Measurements from ENCODE around the gene ZNF511.

DNA sequence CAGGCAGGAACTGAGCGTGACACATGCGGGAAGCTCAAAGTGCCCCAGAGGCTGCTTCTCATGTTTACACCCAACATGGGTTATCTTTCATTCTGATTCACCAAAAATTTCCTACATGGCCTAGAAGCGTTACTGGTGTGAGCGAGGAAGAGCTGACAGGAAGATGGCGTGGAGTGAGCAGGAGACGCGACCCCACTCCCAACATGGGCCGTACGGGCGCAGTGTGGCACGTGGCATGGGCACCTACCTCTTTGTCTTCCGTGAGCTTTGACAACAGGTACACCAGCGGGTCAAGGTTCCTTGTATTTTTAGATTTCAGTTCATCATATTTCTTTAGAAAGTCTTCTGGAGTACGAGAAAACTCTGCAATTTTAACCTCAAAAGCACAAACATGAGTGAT is 9.0 kb upstream of the ZNF511 start:
- TF ChIP-seq, protein P1, sequence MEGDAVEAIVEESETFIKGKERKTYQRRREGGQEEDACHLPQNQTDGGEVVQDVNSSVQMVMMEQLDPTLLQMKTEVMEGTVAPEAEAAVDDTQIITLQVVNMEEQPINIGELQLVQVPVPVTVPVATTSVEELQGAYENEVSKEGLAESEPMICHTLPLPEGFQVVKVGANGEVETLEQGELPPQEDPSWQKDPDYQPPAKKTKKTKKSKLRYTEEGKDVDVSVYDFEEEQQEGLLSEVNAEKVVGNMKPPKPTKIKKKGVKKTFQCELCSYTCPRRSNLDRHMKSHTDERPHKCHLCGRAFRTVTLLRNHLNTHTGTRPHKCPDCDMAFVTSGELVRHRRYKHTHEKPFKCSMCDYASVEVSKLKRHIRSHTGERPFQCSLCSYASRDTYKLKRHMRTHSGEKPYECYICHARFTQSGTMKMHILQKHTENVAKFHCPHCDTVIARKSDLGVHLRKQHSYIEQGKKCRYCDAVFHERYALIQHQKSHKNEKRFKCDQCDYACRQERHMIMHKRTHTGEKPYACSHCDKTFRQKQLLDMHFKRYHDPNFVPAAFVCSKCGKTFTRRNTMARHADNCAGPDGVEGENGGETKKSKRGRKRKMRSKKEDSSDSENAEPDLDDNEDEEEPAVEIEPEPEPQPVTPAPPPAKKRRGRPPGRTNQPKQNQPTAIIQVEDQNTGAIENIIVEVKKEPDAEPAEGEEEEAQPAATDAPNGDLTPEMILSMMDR (IDR thresholded peaks at IDR 0.05) = no peak
- TF ChIP-seq POLR2A (IDR thresholded peaks at IDR 0.05) (no peak), POLR2AphosphoS5 (IDR thresholded peaks at IDR 0.05; ENCODE audit: insufficient read depth in 1 of 2, low read depth in 1 of 2) (no peak)
